HG02870 (cell line): Measurements from ENCODE around the gene ZMYM2.
A peak's percentile ranks its signal among the peaks of the same experiment; 100 is the strongest.

Source experiments
- ATAC-seq: cut with Tn5 transposase; IDR thresholded peaks from one replicate; pipeline ENCODE4 v1.9.1; 2021; ENCODE audit warnings: mild to moderate bottlenecking, moderate library complexity; ENCODE audit not compliant: unreplicated experiment

Gene ZMYM2

DNA sequence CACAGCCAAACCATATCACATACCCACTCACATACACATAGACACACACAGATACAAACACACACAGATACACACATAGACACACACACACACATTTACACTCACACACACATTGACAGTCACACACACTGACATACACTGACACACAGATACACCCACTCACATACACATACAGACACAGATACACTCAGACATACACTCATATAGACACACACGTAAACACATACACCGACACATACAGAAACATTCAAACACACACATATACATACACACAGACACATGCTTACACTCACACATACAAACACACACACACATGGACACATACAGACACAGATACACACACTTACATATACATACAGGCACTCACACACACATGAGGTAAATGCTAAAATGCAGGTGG, 172.1 kb downstream of the ZMYM2 start:
- ATAC-seq: no peak

GRCh38 chr13:20131057-20131832, 172.7 kb downstream of the ZMYM2 start:
- no peak for ATAC-seq

GRCh38 chr13:20132052-20132634, 173.6 kb downstream of the ZMYM2 start:
- no peak for ATAC-seq

- no peak for ATAC-seq
Measured at GRCh38 chr13:20134732-20135131, 176.2 kb downstream of the ZMYM2 start.

- ATAC-seq: peak; percentile 53
Measured at GRCh38 chr13:20136781-20137703, 178.5 kb downstream of the ZMYM2 start.

DNA sequence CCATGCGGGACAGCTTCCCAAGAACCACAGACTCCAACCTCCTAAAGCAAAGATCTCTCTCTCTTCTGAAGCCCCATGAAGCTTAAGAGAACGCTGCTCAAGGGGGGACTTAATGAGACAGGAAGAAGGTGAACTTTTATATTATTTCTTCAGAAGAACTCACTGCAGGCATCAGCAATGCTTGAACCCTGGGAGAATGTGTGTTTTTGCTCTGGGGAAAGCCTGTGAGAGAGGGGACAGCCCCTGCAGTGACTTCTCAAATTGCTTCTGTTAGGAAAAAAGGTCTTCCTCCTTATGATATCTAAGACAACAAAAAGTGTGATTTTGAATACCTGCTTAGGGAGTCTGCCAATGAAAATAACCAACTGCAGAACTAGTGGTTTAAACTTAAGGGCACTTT, 179.3 kb downstream of the ZMYM2 start:
- no peak for ATAC-seq

DNA sequence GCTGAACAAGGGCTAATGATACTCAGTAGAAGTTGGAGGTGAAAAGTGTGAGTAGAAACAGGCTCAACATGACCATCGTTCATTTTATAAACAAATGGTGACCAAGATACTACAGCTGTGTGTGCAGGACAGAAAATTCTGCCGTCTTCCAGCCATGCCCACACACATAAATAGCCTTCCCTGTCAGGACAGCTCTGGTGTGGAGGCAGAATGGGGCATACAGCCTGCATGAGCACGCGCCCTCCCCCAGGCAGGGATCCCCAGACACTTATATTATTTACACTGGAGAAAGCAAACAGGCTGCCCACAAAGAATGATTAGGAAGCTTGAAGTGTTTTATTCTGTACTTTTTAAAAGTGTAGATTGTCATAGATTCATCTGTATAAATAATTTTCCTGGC, 182.0 kb downstream of the ZMYM2 start:
- ATAC-seq: no peak
